NCI-H1694 treated with DMSO at 0.1 percent for 48 hours (cell line): ENCODE measurements around the gene CMTM2.
"Not testable (repeated sequence)": the region's sequence is repeated elsewhere in the genome, so short reads cannot be mapped to it uniquely, and the experiment has no call there.

ENCODE experiments used
- DNase-seq: peaks from one replicate; lab custom pipeline; 2025; lab: John Stamatoyannopoulos, UW

Gene CMTM2

DNA sequence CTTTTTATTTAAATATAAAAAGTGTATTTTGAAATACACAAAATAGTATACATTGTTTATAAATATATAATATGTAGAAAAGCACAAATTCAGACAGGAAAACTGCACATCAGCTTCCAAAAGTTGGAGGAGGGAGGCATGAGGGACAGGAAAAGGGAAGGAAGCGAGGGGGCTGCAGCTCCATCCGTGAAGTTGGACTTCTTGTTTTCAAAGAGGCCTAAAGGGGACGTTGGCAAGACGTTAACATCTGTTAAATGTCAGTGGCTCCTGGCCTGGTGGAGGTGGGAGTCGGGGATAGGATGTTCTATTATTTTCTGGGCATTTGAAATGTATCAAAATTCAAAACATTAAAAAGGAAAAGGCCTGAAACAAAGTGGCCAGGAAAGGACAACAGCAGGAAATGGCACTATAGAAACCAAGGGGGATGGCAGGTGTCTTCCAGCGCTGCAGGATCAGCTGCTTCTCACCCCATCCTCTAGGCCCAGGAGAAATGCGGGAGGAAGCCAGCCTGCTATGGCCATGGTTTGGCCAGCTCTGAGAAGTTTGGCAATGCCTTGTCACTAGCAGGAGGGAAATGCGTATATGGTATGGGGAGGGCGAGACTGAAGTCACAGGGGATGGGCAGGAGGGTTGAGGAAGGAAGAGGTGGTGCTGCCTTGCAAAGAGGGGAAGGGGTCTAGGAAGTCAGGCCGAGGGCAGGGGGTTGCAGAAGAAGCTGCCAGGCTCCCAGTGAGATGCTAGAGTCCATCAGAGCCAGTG, 6.4 kb downstream of the CMTM2 start:
- DNase-seq = no peak

DNA sequence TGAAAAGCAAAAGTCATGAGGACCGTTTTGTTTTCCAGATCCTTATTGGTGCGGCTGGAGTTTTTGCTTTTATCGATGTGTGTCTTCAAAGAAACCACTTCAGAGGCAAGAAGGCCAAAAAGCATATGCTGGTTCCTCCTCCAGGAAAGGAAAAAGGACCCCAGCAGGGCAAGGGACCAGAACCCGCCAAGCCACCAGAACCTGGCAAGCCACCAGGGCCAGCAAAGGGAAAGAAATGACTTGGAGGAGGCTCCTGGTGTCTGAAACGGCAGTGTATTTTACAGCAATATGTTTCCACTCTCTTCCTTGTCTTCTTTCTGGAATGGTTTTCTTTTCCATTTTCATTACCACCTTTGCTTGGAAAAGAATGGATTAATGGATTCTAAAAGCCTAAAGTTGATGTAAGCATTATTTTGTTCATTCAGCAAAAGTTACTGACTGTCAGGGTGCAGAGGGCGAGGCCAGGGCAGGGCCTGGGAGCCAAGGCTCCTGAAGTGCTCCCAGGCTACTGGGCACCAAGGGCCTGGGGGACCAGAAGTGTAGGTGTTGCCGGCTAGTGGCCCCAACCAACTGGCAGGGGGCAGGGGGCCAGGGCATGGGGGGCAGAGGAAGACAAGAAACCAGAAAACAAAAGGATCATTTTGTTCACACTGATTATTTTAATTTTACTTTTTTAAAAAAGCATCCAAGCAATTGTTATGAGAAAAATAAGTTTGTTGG, 8.8 kb downstream of the CMTM2 start:
- DNase-seq = no peak

DNA sequence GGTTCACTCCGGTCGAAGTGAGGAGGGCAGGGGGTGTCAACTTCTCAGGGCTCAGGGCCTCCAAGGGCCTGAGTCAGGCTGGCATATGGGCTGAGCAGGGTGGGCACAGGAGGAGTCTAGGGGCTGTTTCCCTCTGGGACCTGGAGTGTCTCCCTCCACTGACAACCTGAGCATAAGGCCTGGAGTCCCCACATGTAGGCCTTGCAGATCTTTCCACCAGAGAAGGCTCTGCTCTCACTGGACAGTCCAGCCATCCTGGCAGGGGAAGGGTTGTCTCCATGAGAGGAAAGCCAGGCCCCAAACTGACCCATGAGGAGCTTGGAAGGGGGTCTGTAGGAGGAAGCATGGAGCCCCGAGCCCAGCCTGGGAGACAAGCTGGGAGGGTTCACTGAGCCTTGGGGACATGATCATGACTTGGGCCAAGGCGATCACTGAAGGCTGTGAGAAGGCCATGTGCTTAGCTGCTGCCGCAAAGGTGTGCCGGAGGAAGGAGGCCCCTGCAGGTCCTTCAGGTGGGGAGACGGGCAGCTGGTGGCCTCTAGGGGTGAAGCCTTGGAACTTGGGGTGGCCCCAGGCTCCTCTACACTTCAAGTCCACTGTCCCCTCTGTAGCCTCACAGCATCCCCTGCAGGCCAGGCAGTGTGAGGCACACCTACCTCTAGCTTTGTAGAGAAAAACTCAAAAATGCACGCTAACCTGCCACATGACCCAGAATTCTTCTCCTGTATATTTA, 9.9 kb downstream of the CMTM2 start:
- DNase-seq = no peak

DNA sequence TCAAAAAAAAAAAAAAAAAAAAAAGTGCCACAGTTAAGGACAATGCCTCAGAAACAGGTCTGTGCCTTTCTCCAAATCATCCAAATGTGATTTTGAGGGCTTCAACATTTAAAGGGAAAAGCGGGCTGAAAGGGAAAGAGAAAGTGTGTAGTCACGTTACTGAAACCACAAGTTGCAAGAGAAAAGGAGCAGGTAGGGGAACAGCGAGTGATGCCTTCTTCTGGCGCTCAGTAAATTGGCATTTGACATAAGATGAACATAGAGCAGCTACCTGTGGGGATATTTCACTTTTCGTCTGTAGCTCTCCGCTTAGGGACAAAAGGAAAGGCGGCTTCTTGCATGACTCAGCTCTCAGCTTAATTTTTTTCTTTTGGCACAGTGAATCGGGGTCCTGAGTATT, 11.1 kb downstream of the CMTM2 start:
- DNase-seq = no peak

DNA sequence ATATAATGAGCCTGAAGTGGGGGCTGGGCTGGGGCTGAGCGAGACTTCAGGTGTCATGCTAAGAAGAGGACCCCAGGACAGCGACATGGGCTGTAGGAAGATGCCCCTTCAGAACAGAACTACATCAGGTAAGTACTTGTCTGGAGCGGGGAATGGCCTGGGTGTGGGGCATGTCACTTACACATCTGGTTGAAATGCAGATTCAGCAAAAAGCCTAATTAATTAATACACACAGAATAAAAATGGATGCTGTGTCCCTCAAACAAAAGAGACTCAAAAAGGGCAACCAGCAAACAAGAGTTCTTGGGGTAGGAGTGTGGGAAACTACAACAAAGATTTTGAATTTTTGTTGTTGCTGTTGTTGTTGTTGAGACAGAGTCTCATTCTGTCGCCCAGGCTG, 11.8 kb downstream of the CMTM2 start:
- no peak for DNase-seq

DNA sequence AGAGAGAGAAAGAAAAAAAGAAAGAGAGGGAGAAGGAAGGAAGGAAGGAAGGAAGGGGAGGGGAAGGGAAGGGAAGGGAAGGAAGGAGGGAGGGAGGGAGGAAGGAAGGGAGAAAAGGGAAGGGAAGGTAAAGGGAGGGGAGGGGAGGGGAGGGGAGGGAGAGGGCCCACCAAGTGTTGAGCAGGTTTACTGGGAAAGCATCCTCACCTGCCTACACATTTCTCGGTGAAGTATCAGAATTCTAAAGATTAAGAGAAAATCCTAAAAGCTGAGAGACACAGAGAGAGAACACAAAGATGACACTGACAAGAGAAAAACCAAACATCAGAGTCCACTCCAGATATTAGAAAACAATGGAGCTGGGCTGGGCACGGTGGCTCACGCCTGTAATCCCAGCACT, 13.0 kb downstream of the CMTM2 start:
- DNase-seq = no peak

DNA sequence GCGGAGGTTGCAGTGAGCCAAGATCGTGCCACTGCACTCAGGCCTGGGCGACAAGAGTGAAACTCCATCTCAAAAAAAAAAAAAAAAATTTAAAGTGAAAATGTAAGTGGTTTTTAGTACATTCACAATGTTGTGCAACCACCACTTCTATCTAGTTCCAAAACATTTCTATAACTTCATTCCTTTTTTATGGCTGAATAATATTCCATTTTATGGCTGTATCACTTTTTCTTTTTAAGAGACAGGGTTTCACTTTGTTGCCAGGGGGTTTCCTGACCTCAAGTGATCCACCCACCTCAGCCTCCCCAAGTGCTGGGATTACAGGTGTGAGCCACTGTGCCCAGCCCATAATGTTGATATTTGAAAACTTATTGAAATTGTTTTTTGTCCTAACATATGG, 13.6 kb downstream of the CMTM2 start:
- DNase-seq = no peak

DNA sequence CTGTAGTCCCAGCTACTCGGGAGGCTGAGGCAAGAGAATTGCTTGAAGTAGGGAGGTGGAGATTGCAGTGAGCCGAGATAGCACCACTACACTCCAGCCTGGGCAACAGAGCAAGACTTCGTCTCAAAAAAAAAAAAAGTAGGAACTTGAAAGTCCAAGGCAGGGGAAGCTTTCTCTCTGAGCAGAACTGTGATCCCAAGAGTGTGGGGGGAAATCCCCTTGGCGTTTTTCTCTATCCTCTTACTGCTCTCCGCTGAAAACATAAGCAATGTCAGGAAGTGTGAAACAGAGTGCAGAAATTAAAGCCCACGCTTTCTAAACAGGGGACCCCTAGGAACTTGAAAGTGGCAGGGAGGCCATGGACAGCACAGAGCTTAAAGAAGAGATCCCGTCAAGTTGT, 15.5 kb downstream of the CMTM2 start:
- no peak for DNase-seq

DNA sequence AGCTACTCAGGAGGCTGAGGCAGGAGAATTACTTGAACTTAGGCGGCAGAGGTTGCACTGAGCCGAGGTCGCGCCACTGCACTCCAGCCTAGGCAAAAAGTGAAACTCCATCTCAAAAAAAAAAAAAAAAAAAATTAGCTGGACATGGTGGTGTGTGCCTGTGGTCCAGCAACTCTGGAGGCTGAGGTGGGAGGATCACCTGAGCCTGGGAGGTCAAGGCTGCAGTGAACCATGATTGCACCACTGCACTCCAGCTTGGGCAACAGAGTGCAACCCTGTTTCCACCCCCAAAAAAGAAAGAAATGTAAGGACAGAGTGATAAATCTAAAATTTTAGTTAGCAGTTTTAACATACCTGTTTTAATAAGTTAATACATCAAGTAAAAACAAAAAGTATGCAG, 17.3 kb downstream of the CMTM2 start:
- not testable (repeated sequence) for DNase-seq

DNA sequence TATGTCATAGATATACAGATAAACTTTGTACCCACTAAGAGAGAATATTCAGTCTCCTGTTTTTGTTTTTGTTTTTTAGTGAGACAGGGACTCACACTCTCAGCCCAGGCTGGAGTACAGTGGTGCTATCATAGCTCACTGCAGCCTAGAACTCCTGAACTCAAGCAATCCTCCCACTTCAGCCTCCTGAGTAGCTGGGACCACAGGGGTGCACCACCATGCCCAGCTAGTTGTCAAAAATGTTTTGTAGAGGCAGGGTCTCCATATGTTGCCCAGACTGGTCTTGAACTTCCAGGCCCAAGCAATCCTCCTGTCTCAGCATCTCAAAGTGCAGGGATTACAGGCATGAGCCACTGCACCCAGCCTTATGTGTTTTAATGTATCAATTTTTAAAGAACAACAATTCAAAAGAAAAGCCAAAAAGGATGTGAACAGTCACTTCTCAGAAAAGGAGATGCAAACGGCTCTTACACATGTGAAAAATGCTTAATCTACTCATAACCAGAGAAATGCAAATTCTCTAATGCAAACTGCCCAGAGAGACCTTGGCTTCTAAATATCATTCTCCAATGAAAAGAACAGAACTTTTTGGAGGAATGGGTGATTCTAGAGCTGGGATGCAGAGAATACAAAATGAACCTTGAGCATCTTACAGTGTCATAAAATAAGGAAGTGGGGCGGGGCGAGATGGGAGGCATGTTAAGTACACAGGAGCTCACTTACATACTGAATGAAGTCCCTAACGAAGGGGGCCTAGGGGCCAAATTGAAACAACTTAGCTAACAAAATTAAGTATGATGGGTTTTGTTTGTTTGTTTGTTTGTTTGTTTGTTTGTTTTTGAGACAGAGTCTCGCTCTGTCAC, 18.0 kb downstream of the CMTM2 start:
- no peak for DNase-seq

DNA sequence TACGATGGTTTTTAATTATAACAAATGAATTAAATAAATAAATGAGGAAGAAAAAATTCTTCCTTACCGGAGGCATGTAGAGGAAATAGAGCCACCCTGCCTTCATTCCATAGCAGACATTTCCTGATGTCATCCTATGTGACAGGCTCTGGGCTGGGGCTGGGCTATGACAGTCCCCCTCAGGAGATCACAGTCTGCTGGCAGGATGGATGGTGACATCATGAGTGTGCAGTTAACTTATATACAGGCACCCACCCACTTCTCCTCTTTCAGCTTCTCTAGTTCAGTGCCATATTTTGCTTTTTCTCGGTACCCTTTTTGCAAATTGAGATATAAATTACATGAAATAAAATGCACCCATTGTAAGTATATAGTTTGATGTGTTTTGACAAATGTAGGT, 18.8 kb downstream of the CMTM2 start:
- no peak for DNase-seq

DNA sequence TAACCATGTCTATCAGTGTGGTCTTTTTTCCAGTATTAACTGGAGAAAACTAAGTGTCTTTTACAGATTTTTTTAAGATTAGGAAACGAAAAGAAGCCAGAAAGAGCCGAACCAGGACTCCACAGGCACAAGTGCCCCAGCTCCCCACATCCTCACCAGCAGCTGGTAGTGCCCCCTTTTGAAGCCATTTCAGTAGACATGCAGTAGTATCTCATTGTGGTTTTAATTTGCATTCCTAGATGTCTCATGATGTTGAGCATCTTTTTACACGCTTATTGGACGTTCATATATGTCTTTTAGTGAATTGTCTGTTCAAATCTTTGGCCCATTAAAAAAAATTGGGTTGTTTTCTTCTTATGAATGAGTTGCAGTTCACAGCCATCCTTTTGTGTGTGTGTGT, 20.5 kb downstream of the CMTM2 start:
- no peak for DNase-seq

DNA sequence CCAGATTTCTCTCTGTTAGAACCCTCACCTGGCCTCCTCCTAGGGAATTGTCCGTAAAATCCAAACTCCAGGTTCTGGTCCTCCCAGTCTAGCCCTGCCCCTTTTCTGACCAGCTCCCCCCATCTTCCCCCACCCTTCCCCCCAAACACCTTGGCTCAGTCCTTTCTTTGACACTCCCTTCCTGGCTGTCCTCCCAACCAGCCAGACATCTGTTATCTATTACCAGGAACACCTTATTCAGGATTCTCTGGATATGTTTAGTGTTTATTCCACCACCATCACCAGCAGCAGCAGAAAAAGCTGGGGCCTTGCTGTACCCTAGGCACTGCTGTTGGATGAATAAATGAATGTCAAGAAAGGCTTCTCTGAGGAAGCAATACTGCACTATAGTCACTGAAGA, 21.2 kb downstream of the CMTM2 start:
- DNase-seq = no peak

DNA sequence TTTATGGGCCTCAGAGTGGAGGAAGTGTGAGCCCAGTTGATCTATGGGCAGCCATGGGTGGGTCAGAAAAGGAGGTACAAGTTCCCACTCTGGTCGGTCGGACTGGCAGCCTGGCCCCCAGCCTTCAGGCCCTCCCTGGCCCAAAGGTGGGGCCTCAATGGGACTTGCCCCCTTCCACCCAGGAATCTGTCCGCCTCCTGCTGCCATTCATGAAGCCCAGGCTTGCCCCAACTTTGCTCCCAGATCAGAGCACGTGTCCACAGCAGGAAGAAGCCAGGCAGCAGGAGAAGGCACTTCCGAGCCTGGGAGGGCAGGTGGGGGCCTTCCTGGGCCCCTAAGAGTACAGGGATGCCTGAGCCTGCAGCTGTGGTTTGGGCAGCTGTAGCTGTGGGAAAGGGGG, 22.2 kb downstream of the CMTM2 start:
- DNase-seq = no peak

DNA sequence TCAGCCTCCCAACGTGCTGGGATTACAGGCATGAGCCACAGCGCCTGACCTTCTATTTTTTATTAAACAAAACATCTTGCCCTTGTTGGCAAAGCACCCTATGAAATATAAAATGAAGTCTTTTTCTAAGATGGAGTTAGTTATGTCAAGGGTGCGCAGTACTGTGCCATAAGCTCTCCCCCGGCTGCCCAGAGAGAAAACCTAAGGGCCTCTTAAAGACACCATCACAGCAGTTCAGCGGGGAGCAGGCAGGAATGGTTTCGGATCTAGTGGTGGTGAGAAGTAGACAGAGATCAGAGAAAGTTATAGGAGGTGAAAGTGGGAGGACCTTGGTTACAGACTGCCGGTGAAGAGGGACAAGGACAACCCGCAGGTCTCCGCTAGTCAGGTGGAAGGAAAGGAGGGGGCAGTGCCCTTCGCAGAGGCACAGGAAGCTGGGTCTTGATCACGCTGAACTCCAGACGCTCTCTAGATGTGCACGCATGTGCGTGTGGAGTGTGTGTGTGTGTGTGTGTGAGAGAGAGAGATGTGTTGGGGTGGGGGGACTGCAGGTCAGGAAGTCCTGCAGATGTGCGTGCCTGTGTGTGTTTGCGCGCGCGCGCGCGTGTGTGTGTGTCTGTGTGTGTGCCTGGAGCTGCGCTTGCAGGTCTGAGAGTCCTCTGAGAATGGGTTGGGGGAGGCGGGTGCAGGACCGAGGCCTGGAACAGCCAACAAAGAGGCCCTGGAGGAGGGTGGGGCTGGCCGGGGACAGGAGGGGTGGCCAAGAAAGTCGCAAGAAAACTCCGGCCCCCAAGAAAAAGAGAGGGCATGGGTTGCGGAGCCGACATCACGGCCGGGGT, 24.5 kb downstream of the CMTM2 start:
- peak; percentile 48 for DNase-seq

DNA sequence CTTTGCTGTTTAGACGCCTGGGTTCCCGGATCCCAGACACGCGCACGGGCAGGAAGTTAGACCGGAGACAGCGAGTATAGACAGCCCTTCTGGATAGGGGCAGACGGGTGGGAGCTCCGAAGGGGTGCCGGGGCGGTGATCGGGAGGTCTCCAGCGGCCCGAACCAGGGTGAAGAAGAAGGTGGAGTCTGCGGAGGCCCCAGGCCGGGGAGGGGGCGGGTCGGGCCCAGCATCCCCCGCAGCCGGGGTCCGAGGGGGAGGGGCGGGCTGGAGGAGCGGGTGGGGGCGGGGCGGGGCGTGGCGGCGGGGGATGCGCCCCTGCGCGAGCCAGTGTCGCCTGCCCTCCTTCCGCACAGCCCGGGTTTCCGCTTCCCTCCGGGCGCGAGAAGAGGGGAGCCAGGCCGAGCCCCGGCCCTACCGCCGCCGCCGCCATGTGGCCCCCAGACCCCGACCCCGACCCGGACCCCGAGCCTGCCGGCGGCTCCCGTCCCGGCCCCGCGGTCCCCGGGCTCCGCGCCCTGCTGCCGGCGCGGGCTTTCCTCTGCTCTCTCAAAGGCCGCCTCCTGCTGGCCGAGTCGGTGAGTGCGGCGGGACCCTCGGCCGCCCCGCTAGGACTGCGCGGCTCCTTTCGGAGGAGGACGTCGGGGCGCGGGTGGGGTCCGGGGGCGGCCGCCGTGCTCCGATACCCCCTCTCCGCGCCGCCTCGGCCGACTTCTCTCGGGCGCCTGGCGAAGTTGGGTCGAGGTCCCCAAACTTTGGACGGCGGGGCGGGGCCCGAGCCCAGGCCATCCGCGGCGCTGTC, 25.3 kb downstream of the CMTM2 start, which contains the start of gene CMTM3:
CMTM3 (plus strand) TSS at position 329 of the 801 bp plus-strand sequence; CDS start at position 431, 102 bp downstream.
- peak; percentile 64 for DNase-seq

DNA sequence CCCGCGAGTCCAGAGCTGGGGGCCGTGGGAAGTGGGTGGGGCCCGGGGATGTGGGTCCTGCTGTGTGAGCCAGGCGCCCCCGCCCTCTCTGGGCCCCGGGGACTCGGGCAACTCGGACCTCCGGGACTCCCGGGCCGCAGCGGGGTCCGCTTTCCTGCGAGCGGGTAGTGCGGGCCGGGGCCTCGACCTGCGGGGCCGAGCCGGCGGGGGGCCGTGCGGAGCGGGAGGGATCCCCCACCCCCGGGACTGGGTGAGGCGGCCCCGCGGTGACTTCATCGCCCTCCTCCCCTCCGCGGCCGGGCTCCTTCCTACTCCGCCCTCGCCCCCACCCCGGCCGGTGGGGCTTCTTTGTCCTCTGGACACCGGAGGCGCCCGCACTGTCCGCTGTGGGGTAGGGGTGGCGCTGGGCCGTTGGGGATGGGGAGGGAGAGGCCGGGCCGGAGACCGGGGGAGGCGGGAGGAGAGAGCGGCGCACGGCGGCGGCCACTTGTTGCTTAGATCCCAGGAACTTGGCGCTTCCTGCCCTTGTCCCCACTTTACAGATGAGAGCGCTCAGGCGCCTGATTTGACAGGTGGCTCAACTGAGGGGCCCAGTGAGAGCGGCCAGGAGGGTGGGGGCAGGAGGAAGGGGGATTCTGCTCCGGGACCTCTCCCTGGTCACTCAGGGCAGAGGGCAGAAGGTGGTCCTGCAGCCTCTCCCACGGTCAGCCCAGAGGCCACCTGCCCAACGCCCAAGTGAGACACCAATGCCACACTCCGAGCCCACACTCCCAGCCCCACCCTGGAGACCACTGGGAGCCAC, 26.1 kb downstream of the CMTM2 start:
- no peak for DNase-seq

DNA sequence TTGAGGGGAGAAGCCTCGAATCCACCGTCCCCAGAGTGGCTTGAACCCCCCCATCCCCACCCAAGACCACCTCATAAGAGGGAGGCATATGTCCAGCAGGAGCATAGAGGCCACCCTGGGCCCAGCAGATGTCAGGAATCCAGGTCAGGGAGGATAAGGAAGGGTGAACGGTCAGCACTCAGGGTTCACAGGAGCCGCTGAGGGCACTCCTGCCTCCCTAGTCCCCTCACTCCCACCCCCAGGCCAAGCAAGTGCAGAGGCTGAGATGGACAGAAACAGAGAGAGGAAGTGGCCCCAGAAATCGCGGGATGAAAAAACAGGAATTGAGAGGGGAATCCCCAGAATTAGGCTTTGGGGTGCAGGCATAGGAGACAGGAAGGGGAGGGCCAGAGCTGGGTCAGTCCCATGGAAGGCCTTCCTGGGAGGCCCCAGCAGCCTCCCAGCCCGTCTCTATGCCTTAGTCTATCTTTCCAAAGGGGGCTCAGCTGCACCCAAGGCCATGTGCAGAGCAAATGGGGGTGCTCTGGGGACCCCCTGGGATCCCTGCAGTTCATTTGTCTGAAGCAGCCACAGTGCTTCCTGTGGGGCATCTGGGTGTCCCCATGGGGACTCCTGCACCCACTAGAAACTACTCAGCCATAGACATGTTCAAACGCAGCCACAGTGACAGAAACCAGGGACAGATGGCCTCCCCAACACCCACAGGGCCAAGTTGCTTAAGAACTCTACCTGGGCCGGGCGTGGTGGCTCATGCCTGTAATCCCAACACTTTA, 26.9 kb downstream of the CMTM2 start:
- no peak for DNase-seq
